Neural progenitor cell (in vitro differentiated cells): ENCODE data around the gene GAMT. TPM values are rescaled to one million over a fixed set of nuclear protein-coding genes. Genes with fewer than 3 reads are reported as not detected.

Experiments
- DNase-seq: peaks from one replicate; pipeline ENCODE4 v3.0.0-alpha.2; 2016; ENCODE audit warnings: low spot score
- H2AFZ ChIP-seq: fragments of 200-600 bp; sonication (generic); replicated peaks from 2 replicates; pipeline ENCODE4 v1.6.1; 2016; ENCODE audit warnings: antibody characterized with exemption
- H3F3A ChIP-seq: fragments of 200-600 bp; sonication (generic); 2 replicates; pipeline ENCODE4 v1.6.1; 2016; ENCODE audit warnings: antibody characterized with exemption, low read depth
- H3K27ac ChIP-seq: fragments of 200-600 bp; sonication (generic); 2 replicates; pipeline ENCODE4 v1.5.1; 2016; ENCODE audit warnings: mild to moderate bottlenecking
- H3K27me3 ChIP-seq: fragments of 200-600 bp; sonication (generic); 2 replicates; pipeline ENCODE4 v1.6.1; 2016; ENCODE audit warnings: mild to moderate bottlenecking, moderate library complexity
- H3K36me3 ChIP-seq: fragments of 200-600 bp; sonication (generic); 2 replicates; pipeline ENCODE4 v1.5.1; 2016
- H3K4me1 ChIP-seq: fragments of 200-600 bp; sonication (generic); 2 replicates; pipeline ENCODE4 v1.6.1; 2016; ENCODE audit warnings: mixed run types
- H3K4me2 ChIP-seq: fragments of 200-600 bp; sonication (generic); 2 replicates; pipeline ENCODE4 v1.6.1; 2016
- H3K4me3 ChIP-seq: fragments of 200-600 bp; sonication (generic); 2 replicates; pipeline ENCODE4 v1.5.1; 2016
- H3K79me2 ChIP-seq: fragments of 200-600 bp; sonication (generic); 2 replicates; pipeline ENCODE4 v1.6.1; 2016; ENCODE audit warnings: low read depth
- H3K9ac ChIP-seq: fragments of 200-600 bp; sonication (generic); 2 replicates; pipeline ENCODE4 v1.6.1; 2016
- H3K9me3 ChIP-seq: fragments of 200-600 bp; sonication (generic); 2 replicates; pipeline ENCODE4 v1.5.1; 2016; ENCODE audit warnings: low read depth
- H4K20me1 ChIP-seq: fragments of 200-600 bp; sonication (generic); 2 replicates; pipeline ENCODE4 v1.6.1; 2016; ENCODE audit warnings: low read depth
- H3K27ac Mint-ChIP-seq: 3 replicates; pipeline ENCODE4 v1.8.0; 2021; ENCODE audit warnings: mixed read lengths
- H3K27me3 Mint-ChIP-seq: 2 replicates; pipeline ENCODE4 v1.8.0; 2022; ENCODE audit warnings: low read depth, mild to moderate bottlenecking, inconsistent platforms, moderate library complexity, mixed read lengths; ENCODE audit not compliant: insufficient read depth
- H3K36me3 Mint-ChIP-seq: 3 replicates; pipeline ENCODE4 v1.8.0; 2021; ENCODE audit warnings: mixed read lengths
- H3K4me1 Mint-ChIP-seq: 3 replicates; pipeline ENCODE4 v1.8.0; 2021; ENCODE audit warnings: mixed read lengths
- H3K4me3 Mint-ChIP-seq: 3 replicates; pipeline ENCODE4 v1.8.0; 2021; ENCODE audit warnings: mild to moderate bottlenecking, moderate library complexity, mixed read lengths
- H3K9me3 Mint-ChIP-seq: 3 replicates; pipeline ENCODE4 v1.8.0; 2020; ENCODE audit warnings: mixed read lengths
- EZH2 ChIP-seq: fragments of 200-600 bp; sonication (generic); IDR thresholded peaks from 2 replicates; pipeline ENCODE4 v1.6.1; 2017; ENCODE audit warnings: antibody characterized with exemption, mild to moderate bottlenecking, moderate library complexity
- EZH2phosphoT487 ChIP-seq: fragments of 200-600 bp; sonication (generic); IDR thresholded peaks from 2 replicates; pipeline ENCODE4 v1.6.1; 2017; ENCODE audit warnings: antibody characterized with exemption
- total RNA-seq: library from RNA; depleted of rRNA; stranded (reverse); fragments of >200 nt; gene quantifications from 2 replicates; pipeline ENCODE4 v1.2.3, GENCODE V29; 2015; ENCODE audit warnings: low replicate concordance
- TF ChIP-seq, protein P1 (sequence below): fragments of 200-600 bp; sonication (generic); IDR thresholded peaks from 2 replicates; pipeline ENCODE4 v1.5.1; 2017; ENCODE audit warnings: antibody characterized with exemption, mild to moderate bottlenecking

The GAMT gene
- total RNA-seq, 1 donor from 2014 or later = 13.8 TPM

DNA sequence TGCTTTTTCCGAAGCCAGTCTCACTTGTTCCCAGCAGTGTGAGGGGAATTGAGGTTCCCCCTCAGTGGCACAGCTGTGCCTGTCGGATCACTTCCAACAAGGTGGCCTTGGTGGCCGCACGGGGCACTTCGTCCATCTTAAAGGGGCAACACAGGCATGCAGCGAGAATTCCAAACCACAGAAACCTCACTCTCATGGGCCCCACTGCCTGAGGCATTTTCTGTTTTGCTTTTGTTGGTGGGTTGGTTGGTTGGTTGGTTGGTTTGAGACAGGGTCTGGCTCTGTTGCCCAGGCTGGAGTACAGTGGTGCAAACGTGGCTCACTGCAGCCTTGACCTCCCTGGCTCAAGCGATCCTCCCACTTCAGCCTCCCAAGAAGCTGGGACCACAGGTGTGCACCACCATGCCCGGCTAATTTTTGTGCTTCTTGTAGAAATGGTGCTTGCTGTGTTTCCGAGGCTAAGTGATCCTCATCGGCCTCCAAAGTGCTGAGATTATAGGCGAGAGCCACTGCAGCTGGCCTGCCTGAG is 21.3 kb downstream of the GAMT start:
- peaks cover 14% of the 10 kb centered on the region for H3K36me3 Mint-ChIP-seq
- no peak for TF ChIP-seq EZH2
- no peak for TF ChIP-seq EZH2phosphoT487
- TF ChIP-seq, protein P1, sequence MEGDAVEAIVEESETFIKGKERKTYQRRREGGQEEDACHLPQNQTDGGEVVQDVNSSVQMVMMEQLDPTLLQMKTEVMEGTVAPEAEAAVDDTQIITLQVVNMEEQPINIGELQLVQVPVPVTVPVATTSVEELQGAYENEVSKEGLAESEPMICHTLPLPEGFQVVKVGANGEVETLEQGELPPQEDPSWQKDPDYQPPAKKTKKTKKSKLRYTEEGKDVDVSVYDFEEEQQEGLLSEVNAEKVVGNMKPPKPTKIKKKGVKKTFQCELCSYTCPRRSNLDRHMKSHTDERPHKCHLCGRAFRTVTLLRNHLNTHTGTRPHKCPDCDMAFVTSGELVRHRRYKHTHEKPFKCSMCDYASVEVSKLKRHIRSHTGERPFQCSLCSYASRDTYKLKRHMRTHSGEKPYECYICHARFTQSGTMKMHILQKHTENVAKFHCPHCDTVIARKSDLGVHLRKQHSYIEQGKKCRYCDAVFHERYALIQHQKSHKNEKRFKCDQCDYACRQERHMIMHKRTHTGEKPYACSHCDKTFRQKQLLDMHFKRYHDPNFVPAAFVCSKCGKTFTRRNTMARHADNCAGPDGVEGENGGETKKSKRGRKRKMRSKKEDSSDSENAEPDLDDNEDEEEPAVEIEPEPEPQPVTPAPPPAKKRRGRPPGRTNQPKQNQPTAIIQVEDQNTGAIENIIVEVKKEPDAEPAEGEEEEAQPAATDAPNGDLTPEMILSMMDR = no peak
- peaks cover 7% of the 10 kb centered on the region for H3K9me3 Mint-ChIP-seq
- no peak overlapping the region for H3K4me2 ChIP-seq
- H3K4me3 ChIP-seq = no peak overlapping the region
- H4K20me1 ChIP-seq = no peaks in the 10 kb centered on the region
- peaks cover 19% of the 10 kb centered on the region for H3K4me1 ChIP-seq
- no peaks in the 10 kb centered on the region for H3K36me3 ChIP-seq
- no peak overlapping the region for H3K27ac Mint-ChIP-seq
- no peaks in the 10 kb centered on the region for H3K9me3 ChIP-seq
- peaks cover 35% of the 10 kb centered on the region for H3F3A ChIP-seq
- DNase-seq = no peak
- H3K79me2 ChIP-seq = peaks cover 12% of the 10 kb centered on the region
- H3K9ac ChIP-seq = no peak overlapping the region
- H3K27me3 ChIP-seq = no peaks in the 10 kb centered on the region
- peaks cover 22% of the 10 kb centered on the region for H3K4me1 Mint-ChIP-seq
- H3K4me3 Mint-ChIP-seq = no peak overlapping the region
- H2AFZ ChIP-seq = no peak overlapping the region
- peaks cover 21% of the 10 kb centered on the region for H3K27me3 Mint-ChIP-seq
- H3K27ac ChIP-seq = no peak overlapping the region

DNA sequence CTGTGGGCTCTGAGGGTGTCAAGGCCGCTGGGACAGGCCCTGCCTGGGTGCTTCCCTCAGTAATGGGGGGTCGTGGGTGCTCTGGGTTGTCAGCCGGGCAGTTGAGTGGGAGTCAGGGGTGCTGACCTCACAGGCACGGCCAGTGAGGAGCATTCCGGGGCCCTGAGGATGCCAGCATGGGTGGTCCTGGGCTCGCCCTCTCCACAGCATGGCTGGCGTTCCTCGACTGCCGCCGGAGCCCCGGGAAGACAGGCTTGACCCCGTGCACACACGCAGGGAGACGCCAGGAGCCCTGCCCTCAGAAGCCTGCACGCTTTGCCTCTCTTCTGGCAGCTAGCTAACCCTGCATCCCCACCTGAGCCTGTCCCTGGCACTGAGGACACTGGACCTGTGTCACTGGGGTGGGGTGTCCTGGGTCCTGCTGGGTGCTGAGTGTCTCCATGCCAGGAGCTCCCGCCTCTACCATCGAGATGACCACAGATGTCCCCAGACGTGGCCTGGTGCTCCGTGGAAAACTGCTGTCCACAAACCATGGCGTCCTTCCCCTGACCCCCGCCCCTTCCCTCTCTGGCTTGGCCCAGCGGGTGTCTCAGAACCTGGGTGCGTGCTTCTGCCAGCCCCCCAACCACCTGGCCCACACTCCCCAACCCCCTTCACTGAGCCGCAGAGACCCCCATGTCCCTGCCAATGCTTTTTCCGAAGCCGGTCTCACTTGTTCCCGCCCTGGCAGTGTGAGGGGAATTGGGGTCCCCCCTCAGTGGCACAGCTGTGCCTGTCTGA is 22.0 kb downstream of the GAMT start:
- H3K4me1 ChIP-seq = peaks cover 19% of the 10 kb centered on the region
- no peaks in the 10 kb centered on the region for H3K36me3 ChIP-seq
- DNase-seq = no peak
- TF ChIP-seq, protein P1 = no peak
- peaks cover 3% of the 10 kb centered on the region for H4K20me1 ChIP-seq
- H3K36me3 Mint-ChIP-seq = peaks cover 17% of the 10 kb centered on the region
- no peak overlapping the region for H3K4me2 ChIP-seq
- H3K27me3 Mint-ChIP-seq = peaks cover 17% of the 10 kb centered on the region
- no peaks in the 10 kb centered on the region for H3K27me3 ChIP-seq
- H3K4me3 ChIP-seq = no peak overlapping the region
- H3K79me2 ChIP-seq = peaks cover 5% of the 10 kb centered on the region
- no peaks in the 10 kb centered on the region for H3K9me3 ChIP-seq
- no peak overlapping the region for H3K4me3 Mint-ChIP-seq
- H3K9me3 Mint-ChIP-seq = peaks cover 7% of the 10 kb centered on the region
- H3K9ac ChIP-seq = no peak overlapping the region
- no peak overlapping the region for H3K27ac ChIP-seq
- H3K4me1 Mint-ChIP-seq = peaks cover 17% of the 10 kb centered on the region
- no peak overlapping the region for H3K27ac Mint-ChIP-seq
- H2AFZ ChIP-seq = no peak overlapping the region
- H3F3A ChIP-seq = peaks cover 42% of the 10 kb centered on the region

DNA sequence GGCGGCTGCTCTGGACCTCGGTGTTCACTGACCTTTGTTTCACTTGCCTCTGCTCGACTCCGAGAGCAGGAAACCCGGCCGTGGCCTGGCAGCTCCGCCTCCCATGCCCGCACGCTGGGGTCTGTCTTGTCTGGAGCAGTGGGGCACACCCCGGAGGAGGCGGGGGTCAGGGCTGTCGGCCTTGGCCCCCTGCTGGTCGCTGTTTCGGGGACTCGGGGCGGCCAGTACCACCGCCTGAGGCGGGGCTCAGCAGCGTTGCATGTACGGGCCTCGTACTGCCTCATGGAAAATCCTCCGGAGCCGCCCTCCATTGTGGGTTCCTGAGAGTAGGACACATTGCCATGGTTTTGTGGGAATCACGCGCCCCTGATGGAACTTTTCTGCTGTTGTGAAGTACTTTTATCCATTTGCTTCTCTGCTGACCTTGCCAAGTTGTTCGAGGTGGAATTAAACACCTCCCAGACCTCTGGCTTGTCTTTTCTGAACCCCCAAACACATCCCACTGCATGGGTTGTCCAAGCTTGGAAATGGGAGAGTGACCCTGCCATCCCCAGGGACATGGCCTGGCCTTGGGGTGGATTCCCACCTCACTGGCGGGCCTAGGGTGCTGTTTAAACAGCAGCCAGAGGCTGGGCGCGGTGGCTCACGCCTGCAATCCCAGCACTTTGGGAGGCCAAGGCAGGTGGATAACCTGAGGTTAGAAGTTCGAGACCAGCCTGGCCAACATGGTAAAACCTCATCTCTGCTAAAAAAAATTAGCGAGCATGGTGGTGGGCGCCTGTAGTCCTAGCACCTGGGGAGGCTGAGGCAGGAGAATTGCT is 23.2 kb downstream of the GAMT start:
- H3F3A ChIP-seq = peaks cover 51% of the 10 kb centered on the region
- no peaks in the 10 kb centered on the region for H3K79me2 ChIP-seq
- H4K20me1 ChIP-seq = peaks cover 4% of the 10 kb centered on the region
- Mint-ChIP-seq H3K27ac (no peak overlapping the region), H3K9me3 (peaks cover 4% of the 10 kb centered on the region), H3K4me3 (no peak overlapping the region), H3K4me1 (peaks cover 11% of the 10 kb centered on the region), H3K36me3 (peaks cover 17% of the 10 kb centered on the region), H3K27me3 (peaks cover 12% of the 10 kb centered on the region)
- TF ChIP-seq EZH2phosphoT487 = no peak
- no peak for TF ChIP-seq EZH2
- TF ChIP-seq, protein P1 = no peak
- no peaks in the 10 kb centered on the region for H3K27me3 ChIP-seq
- H3K4me1 ChIP-seq = peaks cover 19% of the 10 kb centered on the region
- no peak overlapping the region for H3K4me2 ChIP-seq
- no peak overlapping the region for H3K27ac ChIP-seq
- H3K4me3 ChIP-seq = no peak overlapping the region
- H3K36me3 ChIP-seq = no peaks in the 10 kb centered on the region
- no peaks in the 10 kb centered on the region for H3K9me3 ChIP-seq
- no peak overlapping the region for H3K9ac ChIP-seq
- H2AFZ ChIP-seq = no peak overlapping the region
- DNase-seq = no peak
